Esophagus (tissue), 2 donors: Measurements from ENCODE around the gene DNM1L. TPM values are rescaled to one million over a fixed set of nuclear protein-coding genes. Genes with fewer than 3 reads are reported as not detected.

Experiments used
- H3K27ac ChIP-seq, 2 donors: one replicate each; pipeline ENCODE4 v1.5.1; 2013; ENCODE audit warnings: low read depth in 2 of 2, mild to moderate bottlenecking in 2 of 2, inconsistent platforms in 1 of 2, low read length in 1 of 2, moderate library complexity in 1 of 2
- H3K27me3 ChIP-seq, 2 donors: one replicate each; pipeline ENCODE4 v1.6.1; 2013; ENCODE audit warnings: low read length in 2 of 2, control low read depth in 1 of 2, mild to moderate bottlenecking in 1 of 2; ENCODE audit not compliant: insufficient read depth in 2 of 2, control insufficient read depth in 1 of 2
- H3K36me3 ChIP-seq, 2 donors: one replicate each; pipeline ENCODE4 v1.6.1; 2013; ENCODE audit warnings: low read length in 1 of 2; ENCODE audit not compliant: control insufficient read depth in 2 of 2, insufficient read depth in 2 of 2
- H3K4me1 ChIP-seq, 2 donors: one replicate each; pipeline ENCODE4 v1.6.1; 2013; ENCODE audit warnings: low read length in 1 of 2; ENCODE audit not compliant: control insufficient read depth in 2 of 2, insufficient read depth in 2 of 2
- H3K4me3 ChIP-seq, 2 donors: one replicate each; pipeline ENCODE4 v1.5.1; 2013; ENCODE audit warnings: low read length in 2 of 2, mild to moderate bottlenecking in 2 of 2, low read depth in 1 of 2, moderate library complexity in 1 of 2
- H3K9me3 ChIP-seq, 2 donors: one replicate each; pipeline ENCODE4 v1.6.1; 2013; ENCODE audit warnings: mild to moderate bottlenecking in 2 of 2, low read depth in 1 of 2, low read length in 1 of 2, moderate library complexity in 1 of 2; ENCODE audit not compliant: control insufficient read depth in 2 of 2, insufficient read depth in 1 of 2
- WGBS, 2 donors: extraction: QIAGEN DNeasy Blood & Tissue Kit; methylation state at CpG; one replicate each; pipeline ENCODE4 v1.1.7; 2013; 5-methylcytosine and 5-hydroxymethylcytosine counted together
- polyA plus RNA-seq, 2 donors: library from polyadenylated mRNA; stranded (reverse); fragments of 200-250 nt; gene quantifications; one replicate each; pipeline ENCODE4 v1.2.3, GENCODE V29; 2013
- donor health status: healthy with polysubstance abuse.
- donor health status: Bipolar disorder and iron deficiency.

The DNM1L gene
- polyA plus RNA-seq: 10 to 100 TPM; 24.3 to 24.5 TPM

DNA sequence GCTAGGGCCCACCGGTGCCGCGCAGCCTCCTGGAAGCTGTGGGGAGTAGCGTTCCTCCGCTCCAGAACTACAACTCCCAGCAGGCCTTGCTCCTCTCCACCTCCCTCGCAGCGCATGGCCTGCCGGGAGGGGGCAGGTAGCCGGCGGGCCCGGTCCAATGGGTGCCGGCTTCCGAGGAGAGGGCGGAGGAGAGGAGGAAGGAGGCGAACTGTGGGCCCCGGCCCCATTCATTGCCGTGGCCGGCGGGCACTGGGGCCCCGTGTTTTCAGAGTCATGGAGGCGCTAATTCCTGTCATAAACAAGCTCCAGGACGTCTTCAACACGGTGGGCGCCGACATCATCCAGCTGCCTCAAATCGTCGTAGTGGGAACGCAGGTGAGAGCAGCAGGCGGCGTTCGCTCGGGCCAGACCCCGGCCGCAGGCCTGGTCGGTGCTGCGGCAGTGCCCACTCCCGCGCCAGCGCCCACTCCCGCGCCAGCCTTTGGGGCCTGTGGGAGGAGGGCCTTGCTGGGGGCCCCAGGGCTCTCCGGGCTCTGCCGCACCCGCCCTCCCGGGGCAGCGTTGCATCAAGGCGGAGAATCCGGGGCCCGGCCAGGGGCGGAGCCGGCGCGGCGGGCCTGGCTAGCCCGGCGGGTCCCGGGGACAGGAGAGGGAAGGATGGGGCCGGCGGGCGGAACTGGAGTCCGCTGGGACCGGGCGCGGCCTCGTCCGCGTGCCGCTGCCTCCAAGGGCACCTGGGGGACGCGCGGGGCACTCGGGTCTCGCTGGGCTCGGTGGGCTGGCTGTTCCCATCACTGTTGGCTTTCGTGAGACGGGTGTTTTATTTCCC is at the start of gene DNM1L:
Gene DNM1L (plus strand): TSS at position 211 of the 829 bp plus-strand sequence. CDS start 63 bp downstream, at position 274.
- peak within 1 kb of the TSS; percentile 72 to 83 for H3K4me3 ChIP-seq
- H3K36me3 ChIP-seq: no peaks in the 10 kb centered on the region
- H3K27me3 ChIP-seq: no peaks in the 10 kb centered on the region
- no peaks in the 10 kb centered on the region for H3K4me1 ChIP-seq
- H3K27ac ChIP-seq: peak within 1 kb of the TSS; percentile 91 to 98
- H3K9me3 ChIP-seq: no peaks in the 10 kb centered on the region
- 0% methylated on average over 74 to 76 of the region's 76 CpGs for WGBS, 2 donors

GRCh38 chr12:32641287-32641901 is 37.7 kb upstream of the DNM1L start:
- Histone ChIP-seq H3K9me3 (no peaks in the 10 kb centered on the region), H3K4me1 (no peaks in the 10 kb centered on the region), H3K27me3 (no peaks in the 10 kb centered on the region), H3K27ac (no peak overlapping the region), H3K4me3 (no peak overlapping the region), H3K36me3 (peaks cover 0 to 9% of the 10 kb centered on the region in 2 donors)
- WGBS, 2 donors: 95 to 96% methylated on average over 6 of the region's 6 CpGs

DNA sequence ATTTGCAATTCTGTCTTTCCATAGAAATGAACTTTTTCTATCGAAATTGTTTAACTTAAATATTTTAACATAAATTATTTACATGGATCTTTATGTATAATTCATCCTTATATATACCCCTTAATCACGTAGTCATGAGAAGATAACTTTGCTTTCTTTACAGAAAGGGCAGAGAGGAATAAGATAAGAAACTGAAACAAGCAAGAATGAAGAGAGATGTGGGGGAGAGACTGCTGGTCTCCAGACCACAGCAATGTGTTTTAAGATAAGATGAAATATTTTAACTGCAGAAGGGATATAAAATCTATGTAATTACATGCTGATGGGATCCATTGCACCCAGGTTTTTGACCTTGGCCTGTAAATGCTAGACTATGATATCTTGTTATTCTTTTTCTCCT is 34.7 kb upstream of the DNM1L start:
- Histone ChIP-seq H3K4me1 (no peaks in the 10 kb centered on the region), H3K27ac (no peak overlapping the region), H3K4me3 (no peak overlapping the region), H3K36me3 (peaks cover 0 to 6% of the 10 kb centered on the region in 2 donors), H3K9me3 (no peaks in the 10 kb centered on the region), H3K27me3 (no peaks in the 10 kb centered on the region)
- 79 to 83% methylated on average over 2 of the region's 2 CpGs for WGBS, 2 donors

DNA sequence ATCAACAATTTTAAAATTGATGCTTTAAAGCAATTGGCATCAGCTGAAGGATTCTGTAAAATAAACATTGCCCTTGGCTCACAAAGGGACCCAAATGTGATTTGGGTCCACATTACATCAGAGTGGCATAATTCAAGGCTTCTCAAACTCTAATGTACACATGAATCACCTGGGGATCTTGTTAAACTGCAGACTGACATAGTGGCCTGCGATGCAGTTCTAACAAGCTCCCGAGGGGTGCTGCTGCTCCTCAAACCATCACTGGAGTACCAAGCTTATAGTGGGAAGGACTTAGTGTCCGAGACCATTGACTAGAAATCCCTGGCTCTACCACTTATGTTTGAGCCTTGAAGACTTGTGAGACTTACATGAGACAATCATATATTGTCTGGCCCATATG is 31.8 kb upstream of the DNM1L start:
- H3K36me3 ChIP-seq: no peaks in the 10 kb centered on the region
- H3K27ac ChIP-seq: no peak overlapping the region
- WGBS, 2 donors: 63 to 86% methylated on average over 3 of the region's 3 CpGs
- no peaks in the 10 kb centered on the region for H3K9me3 ChIP-seq
- no peaks in the 10 kb centered on the region for H3K4me1 ChIP-seq
- H3K4me3 ChIP-seq: no peak overlapping the region
- no peaks in the 10 kb centered on the region for H3K27me3 ChIP-seq

- H3K36me3 ChIP-seq: no peaks in the 10 kb centered on the region
- H3K9me3 ChIP-seq: no peaks in the 10 kb centered on the region
- WGBS, 2 donors: 61 to 71% methylated on average over 2 of the region's 2 CpGs
- no peaks in the 10 kb centered on the region for H3K4me1 ChIP-seq
- H3K27ac ChIP-seq: no peak overlapping the region
- no peaks in the 10 kb centered on the region for H3K27me3 ChIP-seq
- H3K4me3 ChIP-seq: no peak overlapping the region
These were observed 28.6 kb upstream of the DNM1L start for GRCh38 chr12:32650508-32650907.

GRCh38 chr12:32651151-32651955 is 27.7 kb upstream of the DNM1L start:
- H3K4me1 ChIP-seq: no peaks in the 10 kb centered on the region
- H3K27ac ChIP-seq: no peak overlapping the region
- WGBS, 2 donors: 91 to 92% methylated on average over 5 of the region's 5 CpGs
- no peaks in the 10 kb centered on the region for H3K9me3 ChIP-seq
- no peaks in the 10 kb centered on the region for H3K27me3 ChIP-seq
- H3K4me3 ChIP-seq: no peak overlapping the region
- no peaks in the 10 kb centered on the region for H3K36me3 ChIP-seq

- Histone ChIP-seq H3K27ac (no peak overlapping the region), H3K4me3 (no peak overlapping the region), H3K9me3 (no peaks in the 10 kb centered on the region), H3K4me1 (no peaks in the 10 kb centered on the region), H3K27me3 (no peaks in the 10 kb centered on the region), H3K36me3 (no peaks in the 10 kb centered on the region)
- WGBS, 2 donors: 85 to 88% methylated on average over 4 of the region's 4 CpGs
These were observed 27.2 kb upstream of the DNM1L start for GRCh38 chr12:32651956-32652210.

DNA sequence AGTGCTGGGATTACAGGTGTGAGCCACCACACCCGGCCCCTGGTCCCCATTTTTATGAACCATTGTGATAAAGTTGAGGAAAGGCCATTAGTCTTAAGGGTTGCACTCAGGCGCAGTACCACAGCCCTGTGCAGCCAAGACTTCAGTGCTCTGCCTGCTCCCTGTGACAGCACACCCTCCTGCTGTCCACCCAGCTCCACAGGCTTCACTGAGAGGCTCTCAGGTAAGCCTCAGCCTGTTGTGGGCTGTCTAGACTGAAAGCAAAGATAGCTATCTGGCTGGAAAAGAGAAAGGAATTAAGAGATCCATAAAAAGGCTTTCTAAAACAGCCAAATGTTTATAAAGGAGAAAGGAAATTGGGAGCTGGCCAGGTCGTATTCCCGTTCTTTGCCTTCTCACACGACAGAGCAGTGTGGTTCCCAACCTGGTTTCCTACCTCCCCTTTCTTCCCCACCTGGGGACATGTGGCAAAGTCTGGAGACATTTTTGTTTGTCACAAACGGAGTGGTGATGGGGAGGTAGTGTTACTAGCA is 19.1 kb upstream of the DNM1L start:
- Histone ChIP-seq H3K9me3 (no peaks in the 10 kb centered on the region), H3K4me3 (no peak overlapping the region), H3K36me3 (no peaks in the 10 kb centered on the region), H3K27ac (peak overlapping the region; percentile 41 to 51), H3K4me1 (peaks cover 0 to 4% of the 10 kb centered on the region in 2 donors), H3K27me3 (no peaks in the 10 kb centered on the region)
- 44 to 51% methylated on average over 6 of the region's 6 CpGs for WGBS, 2 donors

- Histone ChIP-seq H3K36me3 (no peaks in the 10 kb centered on the region), H3K4me1 (peaks cover 0 to 4% of the 10 kb centered on the region in 2 donors), H3K4me3 (no peak overlapping the region), H3K27me3 (no peaks in the 10 kb centered on the region), H3K9me3 (no peaks in the 10 kb centered on the region), H3K27ac (no peak overlapping the region)
- 88 to 92% methylated on average over 7 of the region's 7 CpGs for WGBS, 2 donors
These were observed 17.4 kb upstream of the DNM1L start for GRCh38 chr12:32661706-32662105.
